NB4 (cell line): ENCODE measurements around the gene CRX.
A peak's percentile ranks its signal among the peaks of the same experiment; 100 is the strongest.
"Not testable (repeated sequence)": the region's sequence is repeated elsewhere in the genome, so short reads cannot be mapped to it uniquely, and the experiment has no call there.

Experiments
- DNase-seq: peaks from one replicate; pipeline ENCODE4 v3.0.0; 2010; ENCODE audit warnings: low read depth
- H3K4me3 ChIP-seq: one replicate; pipeline ENCODE4 v1.5.1; 2011; ENCODE audit warnings: mild to moderate bottlenecking, low read depth, low read length, moderate library complexity
- CTCF ChIP-seq: IDR thresholded peaks from one replicate; pipeline ENCODE4 v1.5.1; 2012; ENCODE audit warnings: low read depth, low read length
- MAX ChIP-seq: IDR thresholded peaks from 2 replicates; pipeline ENCODE4 v1.6.1; 2011; ENCODE audit warnings: low read depth, low read length
- MYC ChIP-seq: IDR thresholded peaks from 2 replicates; pipeline ENCODE4 v1.6.1; 2011; ENCODE audit warnings: low read depth, low read length
- POLR2A ChIP-seq: IDR thresholded peaks from 2 replicates; pipeline ENCODE4 v1.6.1; 2011; ENCODE audit warnings: mild to moderate bottlenecking; ENCODE audit not compliant: insufficient read length; ENCODE audit errors: extremely low read depth

Gene CRX

GRCh38 chr19:47813995-47814328 lies 7.8 kb upstream of the CRX start:
- no peak for TF ChIP-seq MAX
- no peak for TF ChIP-seq POLR2A
- no peak for TF ChIP-seq MYC
- no peak for TF ChIP-seq CTCF
- H3K4me3 ChIP-seq = no peak overlapping the region

GRCh38 chr19:47816270-47816669 lies 5.5 kb upstream of the CRX start:
- not testable (repeated sequence) for H3K4me3 ChIP-seq, DNase-seq

More at GRCh38 chr19:47813995-47814328, 7.8 kb upstream of the CRX start:
- DNase-seq = no peak

GRCh38 chr19:47818221-47818620 lies 3.5 kb upstream of the CRX start:
- DNase-seq, H3K4me3 ChIP-seq: not testable (repeated sequence)

GRCh38 chr19:47819858-47820257 lies 1.9 kb upstream of the CRX start:
- no peak for DNase-seq
- H3K4me3 ChIP-seq = no peak overlapping the region
- TF ChIP-seq MAX (no peak), POLR2A (no peak), CTCF (no peak), MYC (no peak)

GRCh38 chr19:47820410-47820809 lies 1.3 kb upstream of the CRX start:
- no peak for TF ChIP-seq POLR2A
- no peak for TF ChIP-seq MYC
- no peak for DNase-seq

GRCh38 chr19:47824396-47824795 lies 2.7 kb downstream of the CRX start:
- peak; percentile 13 for TF ChIP-seq CTCF
- no peak for TF ChIP-seq MYC
- no peak for TF ChIP-seq POLR2A
- no peak for TF ChIP-seq MAX
- no peak overlapping the region for H3K4me3 ChIP-seq
- no peak for DNase-seq

More at GRCh38 chr19:47820410-47820809, 1.3 kb upstream of the CRX start:
- H3K4me3 ChIP-seq = no peak overlapping the region

GRCh38 chr19:47826800-47827199 lies 5.1 kb downstream of the CRX start:
- no peak for DNase-seq
- TF ChIP-seq MAX = no peak
- no peak for TF ChIP-seq POLR2A
- no peak for TF ChIP-seq CTCF
- TF ChIP-seq MYC = no peak
- H3K4me3 ChIP-seq = no peak overlapping the region

GRCh38 chr19:47832723-47833122 lies 11.0 kb downstream of the CRX start:
- DNase-seq = no peak
- no peak overlapping the region for H3K4me3 ChIP-seq
- TF ChIP-seq POLR2A = no peak
- peak; percentile 18 for TF ChIP-seq CTCF
